HG02973 (cell line): ENCODE results near the gene MAPT.

ENCODE experiments used
- ATAC-seq: cut with Tn5 transposase; IDR thresholded peaks from one replicate; pipeline ENCODE4 v1.9.1; 2021; ENCODE audit warnings: moderate library complexity; ENCODE audit not compliant: unreplicated experiment

The MAPT gene

DNA sequence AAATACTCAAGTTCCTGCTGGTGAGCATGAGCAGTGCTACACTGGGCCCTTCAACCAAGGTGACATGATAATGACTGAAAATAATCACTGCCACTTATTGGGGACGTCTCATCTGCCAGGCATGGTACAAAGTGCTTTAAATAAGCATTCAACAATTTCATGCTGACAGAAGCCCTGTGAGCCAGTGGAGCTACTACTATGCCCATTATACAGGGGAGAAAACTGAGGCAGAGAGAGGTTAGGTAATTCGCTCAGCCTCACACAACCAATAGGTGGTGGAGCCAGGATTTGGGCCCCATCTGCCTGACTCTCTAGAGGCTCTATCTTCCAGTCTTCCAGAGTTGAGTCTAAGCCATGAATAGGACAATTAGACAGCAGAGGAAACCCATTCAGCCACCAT, 74.4 kb downstream of the MAPT start:
- ATAC-seq, result no peak

DNA sequence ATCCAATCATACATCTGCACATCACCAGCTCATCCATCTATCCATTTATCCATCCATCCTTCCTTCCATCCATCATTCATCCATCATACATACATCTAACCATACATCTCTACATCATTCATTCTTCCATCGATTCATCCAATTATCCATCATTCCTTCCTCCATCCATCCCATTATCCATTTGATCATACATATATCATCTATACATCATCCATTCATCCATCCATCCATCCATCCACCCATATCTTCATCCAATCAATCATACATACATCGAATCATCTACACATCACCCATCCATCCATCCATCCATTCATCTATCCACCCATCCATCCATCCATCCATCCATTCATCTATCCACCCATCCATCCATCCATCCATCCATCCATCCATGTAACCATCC, 75.4 kb downstream of the MAPT start:
- ATAC-seq, result no peak

DNA sequence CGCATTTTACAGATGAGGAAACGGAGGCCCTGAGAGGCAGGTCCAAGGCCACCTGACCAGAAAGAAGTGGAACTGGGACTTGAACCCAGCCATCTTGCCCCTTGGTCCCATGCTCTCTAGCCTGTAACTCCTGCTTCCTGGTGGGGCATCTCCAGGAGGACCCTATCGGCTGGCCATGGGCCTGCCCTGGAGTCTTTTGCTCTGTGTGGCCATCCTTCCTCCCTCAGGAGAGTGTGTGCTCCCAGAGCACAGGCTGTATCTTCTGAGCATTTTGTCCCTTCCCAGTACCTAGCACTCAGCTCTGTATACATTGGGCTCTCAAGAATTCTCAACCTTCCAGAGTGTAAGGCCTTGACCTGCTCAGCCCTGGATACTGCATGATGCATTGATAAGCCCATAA, 76.3 kb downstream of the MAPT start:
- ATAC-seq, result no peak

DNA sequence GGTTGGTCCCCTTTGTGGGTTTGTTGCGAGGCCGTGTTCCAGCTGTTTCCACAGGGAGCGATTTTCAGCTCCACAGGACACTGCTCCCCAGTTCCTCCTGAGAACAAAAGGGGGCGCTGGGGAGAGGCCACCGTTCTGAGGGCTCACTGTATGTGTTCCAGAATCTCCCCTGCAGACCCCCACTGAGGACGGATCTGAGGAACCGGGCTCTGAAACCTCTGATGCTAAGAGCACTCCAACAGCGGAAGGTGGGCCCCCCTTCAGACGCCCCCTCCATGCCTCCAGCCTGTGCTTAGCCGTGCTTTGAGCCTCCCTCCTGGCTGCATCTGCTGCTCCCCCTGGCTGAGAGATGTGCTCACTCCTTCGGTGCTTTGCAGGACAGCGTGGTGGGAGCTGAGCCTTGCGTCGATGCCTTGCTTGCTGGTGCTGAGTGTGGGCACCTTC, 77.4 kb downstream of the MAPT start:
- ATAC-seq, result no peak

DNA sequence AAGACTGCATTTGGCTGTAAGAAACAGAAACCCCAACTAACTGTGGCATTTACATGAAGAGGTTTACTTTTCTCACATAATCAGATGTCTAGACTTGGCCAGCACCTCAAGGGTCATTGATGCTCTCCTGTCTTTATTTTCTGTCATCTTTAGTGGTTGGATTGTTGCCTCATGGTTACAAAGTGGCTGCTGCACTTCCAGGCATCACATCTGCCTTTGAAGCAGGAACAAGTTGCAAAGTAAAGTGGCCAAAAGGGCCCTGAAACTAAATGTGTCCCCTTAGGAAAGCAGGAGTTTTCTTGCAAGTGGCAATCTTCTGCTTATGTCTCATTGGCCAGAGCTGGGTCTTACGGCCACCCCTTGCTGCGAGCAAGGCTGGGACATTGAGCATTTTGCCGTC, 78.2 kb downstream of the MAPT start:
- no peak for ATAC-seq

DNA sequence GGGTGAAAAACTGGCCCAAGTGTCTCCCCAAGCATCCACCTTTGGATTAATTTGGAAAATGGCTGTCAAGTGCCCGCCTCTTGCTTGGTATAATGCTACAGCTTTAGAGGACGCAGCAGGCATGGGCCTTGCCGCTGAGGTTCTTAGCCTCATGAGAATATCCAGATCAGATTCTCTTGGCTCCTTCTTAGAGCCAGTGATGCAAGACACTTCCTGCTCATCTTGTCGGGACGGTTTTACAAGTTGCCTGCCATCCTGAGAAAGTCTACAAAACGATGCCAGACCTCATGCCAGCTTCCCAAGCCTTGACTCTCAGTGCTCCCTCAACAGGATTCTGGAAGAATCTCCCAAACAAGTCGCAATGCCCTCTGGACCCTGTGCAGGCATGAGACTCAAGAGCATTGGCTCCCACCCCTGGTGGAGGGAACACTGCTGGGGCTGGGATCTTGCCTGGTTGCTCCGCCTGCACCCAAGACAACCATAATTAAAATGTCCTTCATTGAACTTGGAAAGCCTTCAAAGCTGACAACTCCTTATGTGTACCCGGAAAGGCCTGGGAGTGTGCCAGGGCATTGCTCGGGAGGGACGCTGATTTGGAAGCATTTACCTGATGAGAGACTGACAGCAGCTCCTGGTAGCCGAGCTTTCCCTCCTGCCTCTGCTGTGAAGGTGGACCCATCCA, 78.9 kb downstream of the MAPT start:
- no peak for ATAC-seq

DNA sequence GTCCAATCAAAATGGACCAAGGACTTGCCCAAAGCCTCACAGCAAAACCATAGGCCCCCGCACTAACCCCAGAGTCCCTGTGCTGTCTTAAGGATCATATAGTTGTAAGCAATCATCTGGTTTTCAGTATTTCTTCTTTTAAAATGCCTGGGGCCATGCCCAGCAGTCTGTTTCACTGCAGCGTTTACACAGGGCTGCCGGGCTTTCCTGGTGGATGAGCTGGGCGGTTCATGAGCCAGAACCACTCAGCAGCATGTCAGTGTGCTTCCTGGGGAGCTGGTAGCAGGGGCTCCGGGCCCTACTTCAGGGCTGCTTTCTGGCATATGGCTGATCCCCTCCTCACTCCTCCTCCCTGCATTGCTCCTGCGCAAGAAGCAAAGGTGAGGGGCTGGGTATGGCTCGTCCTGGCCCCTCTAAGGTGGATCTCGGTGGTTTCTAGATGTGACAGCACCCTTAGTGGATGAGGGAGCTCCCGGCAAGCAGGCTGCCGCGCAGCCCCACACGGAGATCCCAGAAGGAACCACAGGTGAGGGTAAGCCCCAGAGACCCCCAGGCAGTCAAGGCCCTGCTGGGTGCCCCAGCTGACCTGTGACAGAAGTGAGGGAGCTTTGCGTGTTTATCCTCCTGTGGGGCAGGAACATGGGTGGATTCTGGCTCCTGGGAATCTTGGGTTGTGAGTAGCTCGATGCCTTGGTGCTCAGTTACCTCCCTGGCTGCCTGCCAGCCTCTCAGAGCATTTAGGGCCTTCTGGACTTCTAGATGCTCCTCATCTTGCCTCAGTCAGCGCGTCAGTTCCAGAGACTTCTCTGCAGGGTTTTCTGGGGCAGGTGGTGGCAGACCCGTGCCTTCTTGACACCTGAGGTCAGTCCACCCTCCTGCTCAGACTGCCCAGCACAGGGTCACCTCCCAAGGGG, 79.8 kb downstream of the MAPT start:
- ATAC-seq, result no peak

DNA sequence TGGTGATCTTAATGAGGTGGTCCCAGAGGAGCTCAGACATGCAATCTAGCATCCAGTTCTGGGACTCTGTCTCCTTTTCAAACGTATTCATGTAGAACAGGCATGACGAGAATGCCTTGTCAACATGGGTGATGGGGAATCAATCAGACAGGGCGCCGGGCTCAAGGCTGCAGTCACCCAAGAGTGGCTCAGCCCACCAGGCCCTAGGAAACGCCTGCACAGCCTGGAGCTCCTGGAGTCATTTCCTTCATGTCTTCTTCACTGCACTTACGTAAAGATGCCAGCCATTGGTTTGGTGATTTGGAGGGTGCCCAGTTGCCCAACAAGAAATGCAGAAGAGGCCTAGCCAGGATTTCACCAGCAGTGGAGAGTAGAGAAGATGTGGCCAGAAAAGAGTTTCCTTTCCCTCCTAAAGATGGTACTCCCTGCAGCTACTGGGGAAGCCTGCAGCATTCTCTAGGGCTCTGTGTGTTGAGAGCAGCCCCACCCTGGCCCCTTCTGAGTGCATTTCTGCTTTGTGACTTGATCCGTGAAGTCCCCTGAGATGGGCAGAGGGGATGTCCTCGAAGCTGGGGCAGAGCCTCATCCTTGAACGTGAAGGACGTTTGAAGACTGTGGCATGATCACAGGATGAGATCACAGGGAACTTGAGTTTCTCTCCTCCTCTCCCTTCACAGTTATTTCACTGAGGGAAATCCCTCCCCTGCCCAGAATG, 80.7 kb downstream of the MAPT start:
- no peak for ATAC-seq

DNA sequence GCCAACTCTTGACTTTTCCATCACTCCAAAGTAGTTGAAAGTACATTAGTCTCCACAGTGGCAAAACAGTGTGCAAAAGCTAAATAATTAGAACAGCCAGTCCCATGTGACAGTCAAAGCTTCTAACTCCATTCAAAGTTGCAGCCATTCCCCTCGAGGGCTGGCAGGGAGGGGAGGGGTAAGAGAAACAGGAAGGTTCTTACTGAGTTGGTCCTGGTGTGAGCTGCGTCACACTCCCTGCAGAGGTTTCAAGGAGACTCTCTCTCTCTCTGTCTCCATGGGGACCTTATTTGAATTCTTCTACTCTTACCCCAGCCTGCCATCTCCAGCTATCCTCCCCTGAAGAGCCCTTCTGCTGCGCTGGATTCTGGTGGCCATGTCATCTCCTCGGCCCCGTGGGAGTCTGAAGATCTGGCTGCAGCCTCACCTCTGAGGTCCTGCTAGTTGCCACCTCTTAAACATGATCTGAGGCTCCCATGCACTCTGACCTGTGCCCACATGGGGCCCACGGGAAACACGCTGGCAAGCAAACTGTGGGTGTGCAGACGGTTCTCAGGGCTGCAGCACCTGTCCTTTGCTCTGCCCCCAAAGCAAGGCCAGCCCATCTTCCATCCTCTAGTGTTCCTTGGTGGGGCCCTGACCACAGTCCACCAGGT, 81.4 kb downstream of the MAPT start:
- ATAC-seq, result no peak

DNA sequence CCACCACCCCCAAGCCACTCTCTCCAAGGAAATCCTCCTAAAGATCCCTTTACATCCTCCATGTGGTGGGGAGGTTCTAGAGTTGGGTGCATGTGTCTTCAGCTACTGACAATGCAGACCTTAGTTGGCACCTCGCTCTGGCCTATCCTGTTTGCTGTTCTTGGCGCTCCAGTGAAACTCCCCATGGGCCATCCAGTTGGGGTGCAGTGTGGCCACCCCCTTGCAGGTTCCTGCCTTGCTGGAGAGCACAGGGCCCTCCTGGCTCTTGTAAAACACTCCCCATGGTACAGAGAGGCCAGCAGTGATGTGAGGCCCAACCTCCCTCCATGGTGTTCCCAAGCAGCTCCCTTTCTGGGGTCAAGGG, 82.0 kb downstream of the MAPT start:
- no peak for ATAC-seq

DNA sequence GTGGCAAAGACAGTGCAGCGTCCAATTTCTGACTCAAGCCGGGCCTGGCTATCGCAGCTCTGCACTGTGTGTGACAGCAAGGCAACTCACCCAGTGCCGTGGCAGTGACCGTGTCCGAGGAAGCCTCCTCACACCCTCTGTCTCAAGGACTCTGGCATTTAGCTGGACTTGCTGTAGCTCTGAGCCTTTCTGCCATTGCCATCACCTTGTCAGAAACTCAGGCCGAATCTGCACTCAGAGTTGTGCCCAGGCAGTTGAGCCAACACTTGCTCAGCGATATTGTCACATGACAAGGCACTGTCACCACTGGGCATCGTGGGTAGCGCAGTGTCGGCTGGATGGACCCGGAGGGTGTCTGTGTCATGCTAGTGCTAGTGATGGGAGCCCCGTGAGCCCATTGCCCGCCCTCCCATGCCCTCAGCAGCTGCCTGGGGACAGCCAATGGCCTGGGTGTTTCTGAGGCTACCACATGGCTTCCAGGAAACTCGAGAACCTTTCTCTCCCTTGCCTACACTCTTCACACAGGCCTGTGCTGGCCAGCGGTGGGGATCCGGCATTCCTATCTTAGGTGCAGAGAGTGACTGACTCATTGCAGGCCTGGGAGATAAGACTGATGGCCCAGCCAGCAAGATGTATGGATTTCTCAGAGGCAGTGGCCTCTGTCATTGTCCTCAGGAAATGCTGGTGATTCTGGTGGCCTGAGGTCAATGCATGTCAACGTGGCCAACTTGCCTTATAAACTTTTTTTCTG, 82.6 kb downstream of the MAPT start:
- no peak for ATAC-seq

DNA sequence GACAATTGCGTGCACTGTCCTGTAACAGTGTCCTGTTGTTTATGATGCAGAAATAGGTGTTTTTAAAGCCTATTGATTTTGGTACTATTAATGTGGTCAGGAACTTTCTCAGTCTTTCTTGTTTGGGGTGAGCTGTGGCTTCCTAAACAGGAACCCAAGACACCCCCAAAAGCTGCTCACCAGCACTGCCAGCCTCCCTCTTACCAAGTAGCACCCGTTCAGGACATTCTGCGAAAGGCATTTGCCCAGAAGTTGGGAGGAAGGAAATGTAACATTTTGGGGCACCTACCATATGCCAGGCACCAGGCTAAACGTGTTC, 83.1 kb downstream of the MAPT start:
- no peak for ATAC-seq

DNA sequence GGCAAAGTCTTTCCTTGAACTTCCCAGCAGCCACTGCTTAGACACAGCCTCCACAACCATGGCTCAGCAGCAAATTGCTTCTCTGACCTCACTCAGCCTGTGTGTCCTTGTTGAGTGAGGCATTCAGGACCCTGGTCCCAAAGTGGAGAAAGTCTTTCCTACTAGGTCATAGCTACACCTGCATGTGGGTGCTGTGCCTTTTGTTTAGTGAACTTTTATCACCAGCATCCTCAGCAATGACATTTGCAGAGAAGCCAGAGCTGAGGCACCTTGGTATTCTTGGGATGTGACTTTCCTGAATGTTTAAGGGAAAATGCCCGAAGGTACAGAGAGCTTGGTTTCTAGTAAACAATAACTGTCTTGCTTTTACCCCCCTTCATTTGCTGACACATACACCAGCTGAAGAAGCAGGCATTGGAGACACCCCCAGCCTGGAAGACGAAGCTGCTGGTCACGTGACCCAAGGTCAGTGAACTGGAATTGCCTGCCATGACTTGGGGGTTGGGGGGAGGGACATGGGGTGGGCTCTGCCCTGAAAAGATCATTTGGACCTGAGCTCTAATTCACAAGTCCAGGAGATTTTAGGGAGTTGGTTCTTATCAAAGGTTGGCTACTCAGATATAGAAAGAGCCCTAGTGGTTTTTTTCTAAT, 83.7 kb downstream of the MAPT start:
- no peak for ATAC-seq

DNA sequence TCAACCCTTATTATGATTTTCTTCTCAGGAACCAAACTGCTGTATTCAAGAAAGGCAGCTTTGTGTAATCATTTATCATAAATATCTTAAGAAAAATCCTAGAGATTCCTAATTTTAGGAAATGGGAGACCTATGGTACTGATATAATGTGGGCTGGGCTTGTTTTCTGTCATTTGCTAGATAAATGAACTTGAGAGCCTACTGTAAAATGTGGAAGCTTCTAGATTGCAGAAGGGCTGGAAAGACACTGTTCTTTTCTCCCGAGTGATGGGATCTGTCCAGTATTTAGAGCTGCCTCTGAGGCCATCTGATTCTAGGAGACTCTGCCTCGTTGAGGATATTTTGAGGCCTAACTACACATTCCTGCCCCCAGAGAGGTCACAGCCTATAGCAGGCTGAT, 84.8 kb downstream of the MAPT start:
- no peak for ATAC-seq

DNA sequence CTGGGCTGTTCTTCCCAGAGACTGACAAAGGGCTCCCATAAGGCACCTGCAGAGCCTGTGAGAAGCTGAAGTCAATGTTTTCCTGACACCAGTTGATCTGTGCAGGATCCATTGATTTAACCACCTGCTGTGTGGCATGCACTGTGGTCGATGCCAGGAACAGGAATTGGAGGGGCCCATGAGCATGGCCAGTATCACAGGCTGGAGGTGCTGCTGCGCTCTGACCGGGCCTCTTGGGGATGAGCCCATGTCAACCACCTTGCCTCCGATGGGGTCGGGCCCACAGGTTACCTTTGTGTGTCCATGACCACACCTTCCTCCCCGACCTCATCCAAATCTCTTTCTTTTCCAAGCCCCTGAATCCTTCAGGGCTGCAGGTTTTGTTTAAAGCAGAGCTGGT, 86.5 kb downstream of the MAPT start:
- ATAC-seq, result no peak

DNA sequence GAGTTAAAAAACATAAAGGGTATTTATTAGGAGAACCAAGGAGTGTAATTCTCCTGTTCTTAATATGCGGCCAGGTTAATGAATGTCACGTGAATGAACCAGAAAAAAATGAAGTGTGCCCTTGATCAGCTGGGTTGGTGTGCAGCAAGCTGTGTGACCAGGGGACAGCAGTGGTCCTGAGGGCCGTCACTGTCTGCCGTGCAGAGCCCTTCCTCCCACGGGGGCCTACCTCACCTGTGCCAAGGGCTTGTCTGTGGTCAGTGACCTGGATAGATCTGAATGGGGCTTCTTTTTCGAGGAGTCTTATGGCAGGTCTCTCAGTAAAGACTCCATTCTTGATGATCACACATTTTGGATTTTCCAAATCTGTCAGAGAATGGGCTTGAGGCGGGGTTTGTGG, 87.0 kb downstream of the MAPT start:
- no peak for ATAC-seq

DNA sequence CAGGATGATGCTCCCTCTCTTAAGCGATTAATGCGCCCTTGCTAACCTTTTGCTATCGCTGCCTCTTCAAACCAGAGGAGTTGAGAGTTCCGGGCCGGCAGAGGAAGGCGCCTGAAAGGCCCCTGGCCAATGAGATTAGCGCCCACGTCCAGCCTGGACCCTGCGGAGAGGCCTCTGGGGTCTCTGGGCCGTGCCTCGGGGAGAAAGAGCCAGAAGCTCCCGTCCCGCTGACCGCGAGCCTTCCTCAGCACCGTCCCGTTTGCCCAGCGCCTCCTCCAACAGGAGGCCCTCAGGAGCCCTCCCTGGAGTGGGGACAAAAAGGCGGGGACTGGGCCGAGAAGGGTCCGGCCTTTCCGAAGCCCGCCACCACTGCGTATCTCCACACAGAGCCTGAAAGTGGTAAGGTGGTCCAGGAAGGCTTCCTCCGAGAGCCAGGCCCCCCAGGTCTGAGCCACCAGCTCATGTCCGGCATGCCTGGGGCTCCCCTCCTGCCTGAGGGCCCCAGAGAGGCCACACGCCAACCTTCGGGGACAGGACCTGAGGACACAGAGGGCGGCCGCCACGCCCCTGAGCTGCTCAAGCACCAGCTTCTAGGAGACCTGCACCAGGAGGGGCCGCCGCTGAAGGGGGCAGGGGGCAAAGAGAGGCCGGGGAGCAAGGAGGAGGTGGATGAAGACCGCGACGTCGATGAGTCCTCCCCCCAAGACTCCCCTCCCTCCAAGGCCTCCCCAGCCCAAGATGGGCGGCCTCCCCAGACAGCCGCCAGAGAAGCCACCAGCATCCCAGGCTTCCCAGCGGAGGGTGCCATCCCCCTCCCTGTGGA, 88.6 kb downstream of the MAPT start:
- no peak for ATAC-seq

DNA sequence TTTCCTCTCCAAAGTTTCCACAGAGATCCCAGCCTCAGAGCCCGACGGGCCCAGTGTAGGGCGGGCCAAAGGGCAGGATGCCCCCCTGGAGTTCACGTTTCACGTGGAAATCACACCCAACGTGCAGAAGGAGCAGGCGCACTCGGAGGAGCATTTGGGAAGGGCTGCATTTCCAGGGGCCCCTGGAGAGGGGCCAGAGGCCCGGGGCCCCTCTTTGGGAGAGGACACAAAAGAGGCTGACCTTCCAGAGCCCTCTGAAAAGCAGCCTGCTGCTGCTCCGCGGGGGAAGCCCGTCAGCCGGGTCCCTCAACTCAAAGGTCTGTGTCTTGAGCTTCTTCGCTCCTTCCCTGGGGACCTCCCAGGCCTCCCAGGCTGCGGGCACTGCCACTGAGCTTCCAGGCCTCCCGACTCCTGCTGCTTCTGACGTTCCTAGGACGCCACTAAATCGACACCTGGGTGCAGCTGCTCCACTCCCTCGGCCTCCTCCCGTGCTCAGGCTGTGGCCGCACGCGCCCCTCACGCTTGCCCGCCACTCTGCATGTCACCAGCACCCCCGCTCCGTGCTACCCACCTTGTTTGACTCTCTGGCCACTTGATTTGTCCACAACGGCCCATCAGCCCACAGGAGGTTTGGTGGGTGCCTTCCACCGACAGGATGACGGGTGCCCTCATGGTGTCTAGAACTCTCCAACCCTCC, 89.4 kb downstream of the MAPT start:
- ATAC-seq, result no peak

DNA sequence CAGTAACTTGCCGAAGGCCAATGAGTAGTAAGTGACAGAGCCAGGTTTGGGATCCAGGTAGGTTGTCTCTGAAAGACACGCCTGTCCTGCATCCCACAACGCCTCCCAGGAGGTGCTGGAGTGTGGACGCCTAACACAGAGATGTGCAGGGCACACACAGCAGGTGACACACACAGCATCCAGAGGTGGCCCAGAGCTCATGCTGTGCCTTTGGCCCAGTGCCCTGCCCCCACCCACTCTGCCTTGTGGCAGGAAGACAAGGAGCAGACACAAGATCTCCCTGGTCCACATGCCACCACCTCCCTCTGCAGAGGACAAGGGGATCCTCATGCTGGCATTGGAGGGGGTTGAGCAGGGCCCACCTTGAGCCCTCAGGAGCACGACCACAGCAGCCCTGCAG, 90.0 kb downstream of the MAPT start:
- ATAC-seq, result no peak
